Pancreas (tissue), 10 donors: Measurements from ENCODE around the gene EPN2. TPM values are rescaled to one million over a fixed set of nuclear protein-coding genes. Genes with fewer than 3 reads are reported as not detected.
A peak's percentile ranks its signal among the peaks of the same experiment; 100 is the strongest.

Experiments used
- ATAC-seq, 4 donors: fragments of 200-7000 bp; cut with Tn5 transposase; one replicate each; pipeline versions ENCODE4 v1.8.0 to v1.9.1; 2020; ENCODE audit warnings: mild to moderate bottlenecking in 4 of 4, moderate library complexity in 4 of 4
- DNase-seq, 6 donors: peaks; one replicate each; pipeline ENCODE4 v3.0.0-alpha.2; 2020
- FAIRE-seq: peaks from 2 replicates; lab custom pipeline; 2012; peaks lifted over from hg19 to GRCh38; lab: Jason Lieb, UNC
- H3K27ac ChIP-seq, 4 donors: fragments of 200-600 bp; sonication (generic); 1 replicate in 3 of 4; 2 replicates in 1 of 4; pipeline versions ENCODE4 v1.5.0 to v1.8.0; 2020
- H3K27me3 ChIP-seq, 4 donors: fragments of 200-600 bp; one replicate each; pipeline ENCODE4 v1.8.0; 2021
- H3K36me3 ChIP-seq, 3 donors: fragments of 200-600 bp; sonication (generic) in 1 of 3; one replicate each; pipeline versions ENCODE4 v1.5.0 to v1.8.0; 2020 to 2021
- H3K4me1 ChIP-seq, 3 donors: fragments of 200-600 bp; one replicate each; pipeline ENCODE4 v1.8.0; 2021
- H3K4me3 ChIP-seq, 4 donors: fragments of 200-600 bp; sonication (generic) in 2 of 4; one replicate each; pipeline versions ENCODE4 v1.5.0 to v1.8.0; 2020 to 2021
- H3K9me3 ChIP-seq, 4 donors: fragments of 200-600 bp; one replicate each; pipeline ENCODE4 v1.8.0; 2021
- WGBS, 2 donors: extraction: QIAGEN DNeasy Blood & Tissue Kit; methylation state at CpG; one replicate each; pipeline ENCODE4 v1.1.7; 2013; 5-methylcytosine and 5-hydroxymethylcytosine counted together
- intact Hi-C, 3 donors: fragments of 100-400 bp; cut with DNase I; formaldehyde crosslinking; loops; one replicate each; pipeline versions ENCODE4 v1.11.1 to v1.14.2; 2022
- polyA plus RNA-seq, 2 donors: library from polyadenylated mRNA; stranded (reverse); fragments of 200-250 nt; gene quantifications; one replicate each; pipeline ENCODE4 v1.2.3, GENCODE V29; 2013
- total RNA-seq, 6 donors: library from RNA; stranded (reverse); fragmentation: NEBNext Ultra II Directional in 4 of 6; extraction: Animal tissue kit (Norgen Biotek cat#: 25700) in 4 of 6; gene quantifications; one replicate each; pipeline versions ENCODE4 v1.2.1 to v1.2.4, GENCODE V29; 2021 to 2023
- TF ChIP-seq, protein P1 (sequence below), 4 donors: fragments of 200-600 bp; sonication (generic) in 3 of 4; IDR thresholded peaks; one replicate each; pipeline versions ENCODE4 v1.5.0 to v1.8.0; 2021; ENCODE audit warnings: antibody characterized with exemption in 4 of 4
- donor health status: healthy with polysubstance abuse.
- donor health status: DM: no; HTN: no; CAD: no; lungs with moderate emphysema.
- donor health status: DM: no; HTN: no; CAD: no.
- donor health status: control.
- donor health status: control.
- donor health status: Bipolar disorder and iron deficiency.
- donor health status: DM: yes; HTN: yes; CAD: no.
- donor health status: DM: no; HTN: no; CAD: no.
- donor health status: DM: no; HTN: no; CAD: no.
- donor health status: DM: yes; HTN: yes; CAD: no.

Gene EPN2
- total and polyA plus RNA-seq, 8 donors: 13.4 to 29.4 (median 15.7) TPM

DNA sequence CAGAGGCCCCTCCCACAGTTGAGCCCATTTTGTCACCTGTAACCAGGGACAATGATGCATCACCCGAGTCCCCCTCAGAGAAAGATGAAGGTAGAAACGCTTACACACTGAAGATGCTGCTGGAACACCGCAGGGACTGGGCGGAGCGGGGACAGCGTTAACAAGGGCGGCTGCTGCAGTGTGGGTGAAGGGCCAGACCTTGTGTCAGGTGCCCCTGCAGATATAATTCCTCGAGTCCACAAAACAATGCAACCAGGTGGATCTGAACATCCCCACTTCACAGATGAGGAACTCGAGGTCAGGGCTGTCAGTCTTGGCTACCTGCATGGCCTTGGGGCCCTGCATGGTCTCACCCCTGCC lies 134.8 kb downstream of the EPN2 start:
- WGBS, 2 donors: 81 to 88% methylated on average over 9 of the region's 9 CpGs
- no peak for FAIRE-seq

DNA sequence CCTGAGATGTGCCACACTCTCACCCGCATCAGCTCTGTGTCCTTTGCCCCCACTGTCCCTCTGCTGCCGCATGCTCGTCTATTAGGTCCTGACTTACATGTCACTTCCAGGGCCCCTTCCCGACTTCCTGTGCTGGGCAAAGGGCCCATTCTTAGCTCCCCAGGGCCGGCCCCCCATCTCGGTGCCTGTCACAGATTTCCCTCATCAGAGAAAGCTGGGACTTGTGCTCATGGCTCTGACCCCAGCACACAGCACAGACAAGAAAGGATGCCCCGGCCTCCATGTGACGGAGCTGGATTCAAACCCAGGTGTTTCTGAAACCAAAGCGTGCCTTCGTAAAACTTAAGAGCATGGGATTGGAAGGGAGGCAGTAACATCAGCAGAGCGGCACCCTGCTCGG lies 135.3 kb downstream of the EPN2 start:
- H3K4me3 ChIP-seq: no peak overlapping the region
- FAIRE-seq: no peak
- WGBS, 2 donors: 86 to 87% methylated on average over 12 of the region's 12 CpGs
- TF ChIP-seq, protein P1, sequence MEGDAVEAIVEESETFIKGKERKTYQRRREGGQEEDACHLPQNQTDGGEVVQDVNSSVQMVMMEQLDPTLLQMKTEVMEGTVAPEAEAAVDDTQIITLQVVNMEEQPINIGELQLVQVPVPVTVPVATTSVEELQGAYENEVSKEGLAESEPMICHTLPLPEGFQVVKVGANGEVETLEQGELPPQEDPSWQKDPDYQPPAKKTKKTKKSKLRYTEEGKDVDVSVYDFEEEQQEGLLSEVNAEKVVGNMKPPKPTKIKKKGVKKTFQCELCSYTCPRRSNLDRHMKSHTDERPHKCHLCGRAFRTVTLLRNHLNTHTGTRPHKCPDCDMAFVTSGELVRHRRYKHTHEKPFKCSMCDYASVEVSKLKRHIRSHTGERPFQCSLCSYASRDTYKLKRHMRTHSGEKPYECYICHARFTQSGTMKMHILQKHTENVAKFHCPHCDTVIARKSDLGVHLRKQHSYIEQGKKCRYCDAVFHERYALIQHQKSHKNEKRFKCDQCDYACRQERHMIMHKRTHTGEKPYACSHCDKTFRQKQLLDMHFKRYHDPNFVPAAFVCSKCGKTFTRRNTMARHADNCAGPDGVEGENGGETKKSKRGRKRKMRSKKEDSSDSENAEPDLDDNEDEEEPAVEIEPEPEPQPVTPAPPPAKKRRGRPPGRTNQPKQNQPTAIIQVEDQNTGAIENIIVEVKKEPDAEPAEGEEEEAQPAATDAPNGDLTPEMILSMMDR (IDR thresholded peaks at IDR 0.05): no peak
- no peaks in the 10 kb centered on the region for H3K9me3 ChIP-seq
- no peaks in the 10 kb centered on the region for H3K27me3 ChIP-seq
- ATAC-seq: no peak
- peaks cover 0 to 6% (median 4%) of the 10 kb centered on the region in 3 donors for H3K4me1 ChIP-seq
- no peaks in the 10 kb centered on the region for H3K36me3 ChIP-seq
- intact Hi-C loops: no loop called here
- peak in 2 of 6 donors; percentile 25 to 33 for DNase-seq
- H3K27ac ChIP-seq: no peak overlapping the region

More for the DNA sequence above, 134.8 kb downstream of the EPN2 start:
- H3K27ac ChIP-seq: no peak overlapping the region
- DNase-seq (peak in 1 of 6 donors; percentile 14), ATAC-seq (no peak)
- H3K4me1 ChIP-seq: peaks cover 0 to 4% (median 3%) of the 10 kb centered on the region in 3 donors
- no peaks in the 10 kb centered on the region for H3K36me3 ChIP-seq
- no peak overlapping the region for H3K4me3 ChIP-seq
- intact Hi-C loops: no loop called here
- TF ChIP-seq, protein P1 (IDR thresholded peaks at IDR 0.05): no peak
- no peaks in the 10 kb centered on the region for H3K27me3 ChIP-seq
- H3K9me3 ChIP-seq: no peaks in the 10 kb centered on the region

DNA sequence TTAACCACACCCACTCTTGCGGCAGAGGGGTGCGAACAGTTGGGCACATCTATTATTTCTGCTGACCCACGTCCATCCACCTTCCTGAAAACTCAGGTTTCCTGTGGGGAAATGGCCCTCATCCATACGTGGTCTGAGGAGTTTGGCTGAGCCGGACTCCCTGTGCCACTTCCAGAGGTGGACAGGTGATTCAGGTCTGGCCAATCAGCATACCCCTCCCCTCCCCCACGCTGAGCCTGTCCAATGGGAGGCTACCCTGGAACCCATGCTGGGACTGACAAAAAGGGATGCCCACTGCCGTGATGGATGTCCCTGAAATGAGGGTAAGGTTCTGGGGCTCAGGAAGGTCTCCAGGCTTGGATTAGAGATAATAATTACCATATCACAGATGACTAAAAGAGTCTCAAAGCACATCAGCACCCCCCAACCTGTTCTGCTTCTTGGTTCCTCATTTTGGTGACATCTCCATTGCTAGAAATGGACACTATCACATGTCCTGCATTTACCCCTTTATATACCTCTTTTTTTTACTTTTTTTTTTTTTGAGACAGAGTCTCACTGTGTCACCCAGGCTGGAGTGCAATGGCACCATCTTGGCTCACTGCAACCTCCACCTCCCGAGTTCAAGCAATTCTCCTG lies 135.8 kb downstream of the EPN2 start:
- no peak overlapping the region for H3K27ac ChIP-seq
- WGBS, 2 donors: 79 to 89% methylated on average over 8 of the region's 8 CpGs
- peak in 2 of 6 donors; percentile 25 to 35 for DNase-seq
- intact Hi-C loops: no loop called here
- H3K27me3 ChIP-seq: no peaks in the 10 kb centered on the region
- peaks cover 0 to 6% (median 4%) of the 10 kb centered on the region in 3 donors for H3K4me1 ChIP-seq
- TF ChIP-seq, protein P1 (IDR thresholded peaks at IDR 0.05): no peak
- FAIRE-seq: no peak
- H3K4me3 ChIP-seq: no peak overlapping the region
- H3K36me3 ChIP-seq: no peaks in the 10 kb centered on the region
- no peak for ATAC-seq
- no peaks in the 10 kb centered on the region for H3K9me3 ChIP-seq

DNA sequence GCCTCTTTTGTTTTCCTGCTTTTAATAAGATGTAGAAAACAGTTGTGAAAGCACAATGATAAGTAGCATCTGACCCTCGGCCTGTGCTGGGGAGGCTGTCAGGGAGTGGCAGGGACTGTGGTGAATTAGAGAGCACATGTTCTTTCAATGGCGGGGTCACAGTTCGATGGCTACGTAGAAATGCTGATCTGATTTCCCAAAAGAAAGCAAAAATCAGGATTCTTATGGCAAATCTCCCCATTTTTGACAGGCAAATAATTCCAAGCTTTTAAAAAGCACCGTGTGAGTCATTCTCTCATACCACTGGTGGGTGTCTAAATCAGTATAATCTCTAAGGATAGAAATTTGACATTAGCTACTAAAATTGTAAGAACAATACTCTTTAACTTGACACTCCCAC lies 137.0 kb downstream of the EPN2 start:
- ATAC-seq (no peak), DNase-seq (peak in 1 of 6 donors; percentile 10), FAIRE-seq (no peak)
- H3K36me3 ChIP-seq: no peaks in the 10 kb centered on the region
- no peak overlapping the region for H3K4me3 ChIP-seq
- H3K27me3 ChIP-seq: no peaks in the 10 kb centered on the region
- H3K4me1 ChIP-seq: peaks cover 3 to 6% (median 4%) of the 10 kb centered on the region in 3 donors
- intact Hi-C loops: no loop called here
- TF ChIP-seq, protein P1 (IDR thresholded peaks at IDR 0.05): no peak
- no peak overlapping the region for H3K27ac ChIP-seq
- no peaks in the 10 kb centered on the region for H3K9me3 ChIP-seq
- 85 to 91% methylated on average over 5 of the region's 5 CpGs for WGBS, 2 donors

DNA sequence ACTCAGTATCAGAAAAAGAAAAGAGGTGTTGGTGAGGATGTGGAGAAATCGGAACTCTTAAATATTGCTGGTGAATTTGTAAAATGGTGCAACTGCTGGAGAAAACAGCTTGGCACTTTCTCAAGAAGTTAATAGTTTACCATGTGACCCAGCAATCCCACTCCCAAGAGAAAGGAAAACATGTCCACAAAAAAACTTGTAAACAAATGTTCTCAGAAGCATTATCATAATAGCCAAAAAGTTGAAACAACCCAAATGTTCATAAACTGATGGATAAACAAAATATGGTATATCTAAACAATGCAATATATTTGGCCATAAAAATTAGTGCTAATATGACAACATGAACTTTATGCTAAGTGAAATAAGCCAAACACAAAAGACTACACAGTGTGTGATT lies 138.6 kb downstream of the EPN2 start:
- Histone ChIP-seq H3K4me1 (peaks cover 4 to 7% (median 6%) of the 10 kb centered on the region in 3 donors), H3K9me3 (no peaks in the 10 kb centered on the region), H3K36me3 (peaks cover 0 to 4% (median 3%) of the 10 kb centered on the region in 3 donors), H3K27ac (no peak overlapping the region), H3K27me3 (no peaks in the 10 kb centered on the region), H3K4me3 (no peak overlapping the region)
- intact Hi-C loops: no loop called here
- TF ChIP-seq, protein P1 (IDR thresholded peaks at IDR 0.05): no peak
- DNase-seq (no peak), ATAC-seq (no peak), FAIRE-seq (no peak)
- 94 to 96% methylated on average over 1 of the region's 1 CpG for WGBS, 2 donors
